Measurements from ENCODE around the gene FRMD4B.
A peak's percentile ranks its signal among the peaks of the same experiment; 100 is the strongest.

FRMD4B gene

GRCh38 chr3:69120879-69121464 is 264.9 kb downstream of the FRMD4B start:
- DNase-seq, result peak; percentile 64 to 69
